Measurements from ENCODE around the gene DNTTIP2. TPM values are rescaled to one million over a fixed set of nuclear protein-coding genes. Genes with fewer than 3 reads are reported as not detected.

DNTTIP2 gene
- polyA plus RNA-seq, 2 of the 4 experiments (the other 2 are of a cell fraction) = 41.5 to 42.0 TPM

DNA sequence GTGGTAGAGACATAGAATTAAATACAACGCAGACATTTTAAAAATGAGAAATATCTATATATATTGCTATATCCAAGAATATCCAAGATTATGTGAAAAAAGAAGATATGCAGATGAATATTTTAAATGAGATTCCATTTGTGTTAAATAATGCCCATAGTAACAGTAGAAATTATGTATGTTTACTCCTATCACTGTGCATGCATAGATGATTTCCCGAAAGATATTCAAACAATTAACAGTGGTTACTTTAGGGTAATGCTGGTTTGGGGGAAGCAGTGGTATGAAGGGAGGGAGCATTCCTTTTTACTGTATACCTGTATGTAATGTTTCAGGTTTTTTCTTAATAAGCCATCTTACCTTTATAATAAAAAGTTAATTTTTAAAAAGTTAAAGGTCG lies 25.1 kb downstream of the DNTTIP2 start:
- H3K4me1 ChIP-seq = no peaks in the 10 kb centered on the region
- no peak for DNase-seq (ENCODE audit: low read depth in 1 of 2, low spot score in 1 of 2)
- 87% methylated on average over 3 of the region's 3 CpGs for WGBS (ENCODE audit: missing lambda C conversion rate)
- CTCF ChIA-PET = interaction anchor here (0.7 to 1.2 kb wide), 2 partner anchors 10 to 432 kb away, joined by 3 to 4 read pairs; no protein-coding TSS in a partner anchor
- H3K4me2 ChIP-seq = no peak overlapping the region
- no peak for FAIRE-seq
- H3K27ac ChIP-seq = no peak overlapping the region
- H3K4me3 ChIP-seq = no peak overlapping the region
- TF ChIP-seq POLR2AphosphoS2 (conservative IDR thresholded peaks at IDR 0.05; ENCODE audit: low read length) (no peak), ELK1 (IDR thresholded peaks at IDR 0.05; ENCODE audit: low read depth, low read length) (no peak), RARB (CRISPR knock-in tag; IDR thresholded peaks at IDR 0.05) (no peak), KDM1A (IDR thresholded peaks at IDR 0.05; ENCODE audit: low read depth) (no peak), RFX5 (IDR thresholded peaks at IDR 0.05) (no peak), RNF2 (IDR thresholded peaks at IDR 0.05; ENCODE audit: borderline replicate concordance, low read depth) (no peak), ZSCAN20 (CRISPR knock-in tag; IDR thresholded peaks at IDR 0.05) (no peak), RCOR1 (IDR thresholded peaks at IDR 0.05; ENCODE audit: low read depth, low read length) (no peak), CBX8 (IDR thresholded peaks at IDR 0.05) (no peak), NFE2L2 (conservative IDR thresholded peaks at IDR 0.05; ENCODE audit: low read length) (no peak), CBX2 (IDR thresholded peaks at IDR 0.05; ENCODE audit: borderline replicate concordance, low read depth) (no peak), CHD2 (IDR thresholded peaks at IDR 0.05; ENCODE audit: low read length, partially characterized antibody) (no peak), NPAS2 (CRISPR knock-in tag; IDR thresholded peaks at IDR 0.05; ENCODE audit: borderline replicate concordance) (no peak), MAFK (IDR thresholded peaks at IDR 0.05; ENCODE audit: partially characterized antibody) (no peak)
- TF ChIP-seq, protein P1, sequence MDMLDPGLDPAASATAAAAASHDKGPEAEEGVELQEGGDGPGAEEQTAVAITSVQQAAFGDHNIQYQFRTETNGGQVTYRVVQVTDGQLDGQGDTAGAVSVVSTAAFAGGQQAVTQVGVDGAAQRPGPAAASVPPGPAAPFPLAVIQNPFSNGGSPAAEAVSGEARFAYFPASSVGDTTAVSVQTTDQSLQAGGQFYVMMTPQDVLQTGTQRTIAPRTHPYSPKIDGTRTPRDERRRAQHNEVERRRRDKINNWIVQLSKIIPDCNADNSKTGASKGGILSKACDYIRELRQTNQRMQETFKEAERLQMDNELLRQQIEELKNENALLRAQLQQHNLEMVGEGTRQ (IDR thresholded peaks at IDR 0.05) = no peak
- TF ChIP-seq, protein P2, sequence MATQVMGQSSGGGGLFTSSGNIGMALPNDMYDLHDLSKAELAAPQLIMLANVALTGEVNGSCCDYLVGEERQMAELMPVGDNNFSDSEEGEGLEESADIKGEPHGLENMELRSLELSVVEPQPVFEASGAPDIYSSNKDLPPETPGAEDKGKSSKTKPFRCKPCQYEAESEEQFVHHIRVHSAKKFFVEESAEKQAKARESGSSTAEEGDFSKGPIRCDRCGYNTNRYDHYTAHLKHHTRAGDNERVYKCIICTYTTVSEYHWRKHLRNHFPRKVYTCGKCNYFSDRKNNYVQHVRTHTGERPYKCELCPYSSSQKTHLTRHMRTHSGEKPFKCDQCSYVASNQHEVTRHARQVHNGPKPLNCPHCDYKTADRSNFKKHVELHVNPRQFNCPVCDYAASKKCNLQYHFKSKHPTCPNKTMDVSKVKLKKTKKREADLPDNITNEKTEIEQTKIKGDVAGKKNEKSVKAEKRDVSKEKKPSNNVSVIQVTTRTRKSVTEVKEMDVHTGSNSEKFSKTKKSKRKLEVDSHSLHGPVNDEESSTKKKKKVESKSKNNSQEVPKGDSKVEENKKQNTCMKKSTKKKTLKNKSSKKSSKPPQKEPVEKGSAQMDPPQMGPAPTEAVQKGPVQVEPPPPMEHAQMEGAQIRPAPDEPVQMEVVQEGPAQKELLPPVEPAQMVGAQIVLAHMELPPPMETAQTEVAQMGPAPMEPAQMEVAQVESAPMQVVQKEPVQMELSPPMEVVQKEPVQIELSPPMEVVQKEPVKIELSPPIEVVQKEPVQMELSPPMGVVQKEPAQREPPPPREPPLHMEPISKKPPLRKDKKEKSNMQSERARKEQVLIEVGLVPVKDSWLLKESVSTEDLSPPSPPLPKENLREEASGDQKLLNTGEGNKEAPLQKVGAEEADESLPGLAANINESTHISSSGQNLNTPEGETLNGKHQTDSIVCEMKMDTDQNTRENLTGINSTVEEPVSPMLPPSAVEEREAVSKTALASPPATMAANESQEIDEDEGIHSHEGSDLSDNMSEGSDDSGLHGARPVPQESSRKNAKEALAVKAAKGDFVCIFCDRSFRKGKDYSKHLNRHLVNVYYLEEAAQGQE (IDR thresholded peaks at IDR 0.05) = no peak
- no peak for ATAC-seq
- POLR2A ChIA-PET = no interaction called here
- no peaks in the 10 kb centered on the region; the same call in 2 of the 3 replicates for H3K9me3 ChIP-seq

DNA sequence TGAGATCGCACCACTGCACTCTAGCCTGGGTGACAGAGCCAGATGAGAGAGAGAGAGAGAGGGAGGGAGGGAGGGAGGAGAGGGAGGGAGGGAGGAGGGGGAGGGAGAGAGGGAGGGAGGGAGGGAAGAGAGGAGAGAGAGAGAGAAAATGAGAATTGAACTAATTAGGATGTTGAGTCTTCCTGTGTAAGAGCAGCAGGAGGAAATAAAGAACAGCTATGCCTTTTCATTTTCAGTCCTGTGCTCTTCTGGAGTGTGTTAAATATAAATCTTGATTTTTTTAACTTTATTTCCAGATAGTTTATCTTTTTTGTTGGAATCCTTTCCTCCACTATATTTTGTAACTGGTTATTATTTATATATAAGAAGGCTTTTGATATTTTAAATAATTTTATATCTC lies 27.1 kb downstream of the DNTTIP2 start:
- WGBS (ENCODE audit: missing lambda C conversion rate) = 88% methylated on average over 1 of the region's 1 CpG
- ATAC-seq (no peak), FAIRE-seq (no peak), DNase-seq (ENCODE audit: low read depth in 1 of 2, low spot score in 1 of 2) (no peak)
- Histone ChIP-seq H3K4me3 (no peak overlapping the region), H3K9me3 (no peaks in the 10 kb centered on the region; the same call in 2 of the 3 replicates), H3K4me2 (no peak overlapping the region), H3K4me1 (0 out of 3 replicates have a peak, but pooled peaks cover 5% of the 10 kb centered on the region), H3K27ac (no peak overlapping the region)
- ChIA-PET POLR2A (no interaction called here), CTCF (interaction anchor here (1.2 to 2.0 kb wide), 4 partner anchors 22 to 275 kb away, joined by 3 to 8 read pairs (median 4); no protein-coding TSS in a partner anchor)
- TF ChIP-seq CHD2 (IDR thresholded peaks at IDR 0.05; ENCODE audit: low read length, partially characterized antibody) (no peak), ZC3H11A (IDR thresholded peaks at IDR 0.05) (no peak), NFE2L2 (conservative IDR thresholded peaks at IDR 0.05; ENCODE audit: low read length) (no peak), KDM1A (IDR thresholded peaks at IDR 0.05; ENCODE audit: low read depth) (no peak), RAD21 (conservative IDR thresholded peaks at IDR 0.05 in 1 of 2, IDR thresholded peaks at IDR 0.05 in 1 of 2) (no peak), SMC3 (IDR thresholded peaks at IDR 0.05) (no peak), RCOR1 (IDR thresholded peaks at IDR 0.05; ENCODE audit: low read depth, low read length) (no peak), SREBF2 (IDR thresholded peaks at IDR 0.05) (no peak), POLR2AphosphoS2 (conservative IDR thresholded peaks at IDR 0.05; ENCODE audit: low read length) (no peak), ZNF302 (CRISPR knock-in tag; IDR thresholded peaks at IDR 0.05) (no peak)
- TF ChIP-seq, protein P2 (IDR thresholded peaks at IDR 0.05) = no peak

Measured in A549 (cell line).